K562 (cell line): ENCODE data around the gene CSNK1A1L.

ENCODE experiments used
- CBX5 ChIP-seq: IDR thresholded peaks from 2 replicates; pipeline ENCODE4 v1.6.1; 2014; ENCODE audit warnings: low read depth, borderline replicate concordance
- E2F1 ChIP-seq: sonication (generic); formaldehyde crosslinking; IDR thresholded peaks from 2 replicates; pipeline ENCODE4 v1.8.1; 2023; ENCODE audit warnings: mild to moderate bottlenecking, missing genetic modification reagents, moderate library complexity
- JUN ChIP-seq, 2 experiments: sonication (generic) in 1 of 2; formaldehyde crosslinking in 1 of 2; IDR thresholded peaks; 2 replicates each; pipeline versions ENCODE4 v1.6.1 to v1.8.0; 2012 to 2022; ENCODE audit warnings: borderline replicate concordance in 2 of 2, mild to moderate bottlenecking in 2 of 2, improper control_type of control experiment in 1 of 2, low read depth in 1 of 2, low read length in 1 of 2, missing genetic modification reagents in 1 of 2

DNA sequence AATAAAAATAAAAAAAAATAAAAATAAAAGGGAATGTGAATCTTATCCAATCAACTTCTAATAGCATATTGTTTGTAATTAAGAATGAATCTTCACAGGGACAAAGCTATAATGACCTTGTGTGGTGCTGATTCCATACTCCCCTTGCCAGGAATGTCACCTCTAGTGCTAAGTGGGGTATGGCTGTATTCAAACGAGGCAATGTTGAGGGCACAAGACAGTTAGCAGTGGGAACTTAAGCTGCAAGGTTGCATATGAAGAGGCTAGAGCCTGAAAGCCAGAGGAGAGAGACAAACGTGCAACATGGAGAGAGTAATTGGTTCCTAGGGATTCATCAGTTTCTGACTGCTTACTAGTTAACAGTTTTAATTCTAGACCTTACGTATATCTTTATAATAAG lies 43.9 kb upstream of the CSNK1A1L start:
- TF ChIP-seq CBX5, result no peak
- no peak for TF ChIP-seq E2F1 (CRISPR knock-in tag)
- TF ChIP-seq JUN (IDR thresholded peaks at IDR 0.05; ENCODE audit: borderline replicate concordance, low read depth, low read length), result no peak
- no peak for TF ChIP-seq JUN (CRISPR knock-in tag; IDR thresholded peaks at IDR 0.05; ENCODE audit: borderline replicate concordance)
